Measurements from ENCODE around the gene NEDD9. TPM values are rescaled to one million over a fixed set of nuclear protein-coding genes. Genes with fewer than 3 reads are reported as not detected.
A peak's percentile ranks its signal among the peaks of the same experiment; 100 is the strongest.

Gene NEDD9
- total RNA-seq, 1 donor from 2014 or later, result 194 TPM

DNA sequence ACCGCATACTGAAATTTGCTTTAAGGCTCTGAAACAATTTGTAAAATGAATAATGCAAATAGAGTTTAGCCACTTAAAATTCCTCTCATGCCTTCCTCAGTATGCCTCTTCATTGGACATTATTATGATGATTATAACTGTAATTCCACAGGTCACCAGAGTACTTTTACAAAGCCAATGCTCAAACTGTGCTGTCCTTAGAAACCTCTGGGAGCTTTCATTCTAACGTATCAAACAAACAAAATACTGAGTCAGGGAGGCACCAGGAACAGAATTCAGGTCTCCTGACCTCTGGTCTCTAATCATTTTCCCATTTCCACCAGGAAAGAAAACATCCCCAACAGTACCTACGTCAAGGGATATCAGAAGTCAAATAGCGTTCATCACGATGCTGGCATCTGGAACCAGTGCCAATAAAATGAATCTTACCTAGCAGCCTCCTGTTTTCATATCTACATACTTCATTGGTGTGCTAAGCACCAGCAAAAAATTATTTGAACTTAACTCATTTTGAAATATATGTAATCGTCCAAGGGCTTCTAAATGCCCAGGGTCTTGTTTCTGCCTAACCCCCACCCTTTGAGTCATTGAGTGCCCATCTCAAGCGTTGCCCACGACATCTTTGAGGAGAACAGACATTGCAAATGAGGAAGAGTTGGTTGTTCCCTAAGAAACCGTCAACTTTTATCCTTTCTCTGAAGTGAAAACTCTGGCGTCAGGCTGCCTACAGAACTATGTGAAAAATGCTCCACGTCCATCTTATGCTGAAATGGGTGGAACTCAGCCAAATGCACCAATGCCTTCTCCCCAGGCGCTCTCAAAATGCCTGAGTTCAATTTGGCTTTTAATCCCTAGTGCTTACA, 37.9 kb downstream of the NEDD9 start:
- TF ChIP-seq, protein P1, sequence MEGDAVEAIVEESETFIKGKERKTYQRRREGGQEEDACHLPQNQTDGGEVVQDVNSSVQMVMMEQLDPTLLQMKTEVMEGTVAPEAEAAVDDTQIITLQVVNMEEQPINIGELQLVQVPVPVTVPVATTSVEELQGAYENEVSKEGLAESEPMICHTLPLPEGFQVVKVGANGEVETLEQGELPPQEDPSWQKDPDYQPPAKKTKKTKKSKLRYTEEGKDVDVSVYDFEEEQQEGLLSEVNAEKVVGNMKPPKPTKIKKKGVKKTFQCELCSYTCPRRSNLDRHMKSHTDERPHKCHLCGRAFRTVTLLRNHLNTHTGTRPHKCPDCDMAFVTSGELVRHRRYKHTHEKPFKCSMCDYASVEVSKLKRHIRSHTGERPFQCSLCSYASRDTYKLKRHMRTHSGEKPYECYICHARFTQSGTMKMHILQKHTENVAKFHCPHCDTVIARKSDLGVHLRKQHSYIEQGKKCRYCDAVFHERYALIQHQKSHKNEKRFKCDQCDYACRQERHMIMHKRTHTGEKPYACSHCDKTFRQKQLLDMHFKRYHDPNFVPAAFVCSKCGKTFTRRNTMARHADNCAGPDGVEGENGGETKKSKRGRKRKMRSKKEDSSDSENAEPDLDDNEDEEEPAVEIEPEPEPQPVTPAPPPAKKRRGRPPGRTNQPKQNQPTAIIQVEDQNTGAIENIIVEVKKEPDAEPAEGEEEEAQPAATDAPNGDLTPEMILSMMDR (IDR thresholded peaks at IDR 0.05), result no peak
- peak; percentile 40 for ATAC-seq
- Histone ChIP-seq H3K4me3 (peak overlapping the region; percentile 0), H3K36me3 (peaks cover 64% of the 10 kb centered on the region), H3K27ac (peak overlapping the region; percentile 65), H3K4me1 (peaks cover 54% of the 10 kb centered on the region), H3K27me3 (no peaks in the 10 kb centered on the region), H3K9me3 (no peaks in the 10 kb centered on the region)
- DNase-seq, result no peak
- intact Hi-C loops (cut with DNase I), result no loop called here

GRCh38 chr6:11193434-11193833, 39.0 kb downstream of the NEDD9 start:
- H3K9me3 ChIP-seq, result no peaks in the 10 kb centered on the region
- H3K27ac ChIP-seq, result no peak overlapping the region
- H3K4me3 ChIP-seq, result no peak overlapping the region
- H3K36me3 ChIP-seq, result peaks cover 66% of the 10 kb centered on the region
- ATAC-seq, result no peak
- intact Hi-C loops (cut with DNase I), result no loop called here
- no peak for DNase-seq
- peaks cover 44% of the 10 kb centered on the region for H3K4me1 ChIP-seq
- TF ChIP-seq, protein P1 (IDR thresholded peaks at IDR 0.05), result no peak
- H3K27me3 ChIP-seq, result no peaks in the 10 kb centered on the region

DNA sequence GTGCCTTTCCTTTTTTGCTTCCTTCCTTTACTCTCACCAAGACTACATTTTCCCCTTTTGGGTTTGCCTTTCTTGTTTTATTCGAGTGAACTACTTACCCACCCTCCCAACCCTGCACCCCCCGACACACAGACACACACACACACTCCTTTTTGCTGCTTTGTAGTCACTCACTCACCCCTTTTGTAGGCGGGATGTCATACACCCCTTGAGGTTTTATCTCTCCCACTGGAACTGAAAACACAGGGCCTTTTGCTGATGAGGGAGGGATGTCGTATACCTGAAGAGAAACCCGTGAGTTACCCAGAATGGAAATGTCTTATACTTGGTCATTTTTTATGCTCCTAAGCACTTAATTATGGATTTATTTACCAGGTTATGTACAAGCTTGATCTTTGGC, 40.3 kb downstream of the NEDD9 start:
- TF ChIP-seq, protein P1 (IDR thresholded peaks at IDR 0.05), result no peak
- intact Hi-C loops (cut with DNase I), result no loop called here
- no peak for ATAC-seq
- no peaks in the 10 kb centered on the region for H3K9me3 ChIP-seq
- H3K27me3 ChIP-seq, result no peaks in the 10 kb centered on the region
- peaks cover 31% of the 10 kb centered on the region for H3K4me1 ChIP-seq
- H3K4me3 ChIP-seq, result no peak overlapping the region
- H3K27ac ChIP-seq, result no peak overlapping the region
- DNase-seq, result no peak
- peaks cover 69% of the 10 kb centered on the region for H3K36me3 ChIP-seq

- Histone ChIP-seq H3K4me1 (peaks cover 17% of the 10 kb centered on the region), H3K9me3 (no peaks in the 10 kb centered on the region), H3K27ac (no peak overlapping the region), H3K27me3 (no peaks in the 10 kb centered on the region), H3K36me3 (peaks cover 84% of the 10 kb centered on the region), H3K4me3 (no peak overlapping the region)
- no peak for ATAC-seq
- TF ChIP-seq, protein P1 (IDR thresholded peaks at IDR 0.05), result no peak
- intact Hi-C loops (cut with DNase I), result no loop called here
- DNase-seq, result no peak
Observed at GRCh38 chr6:11190625-11191245, 41.7 kb downstream of the NEDD9 start.

GRCh38 chr6:11189865-11190624, 42.4 kb downstream of the NEDD9 start:
- Histone ChIP-seq H3K4me1 (peaks cover 12% of the 10 kb centered on the region), H3K27me3 (no peaks in the 10 kb centered on the region), H3K9me3 (no peaks in the 10 kb centered on the region), H3K36me3 (peaks cover 91% of the 10 kb centered on the region), H3K27ac (no peak overlapping the region), H3K4me3 (no peak overlapping the region)
- ATAC-seq, result peak; percentile 5
- TF ChIP-seq, protein P1 (IDR thresholded peaks at IDR 0.05), result no peak
- no peak for DNase-seq
- intact Hi-C loops (cut with DNase I), result no loop called here
